Colonic mucosa (tissue), 4 donors: Measurements from ENCODE around the gene ATXN2. TPM values are rescaled to one million over a fixed set of nuclear protein-coding genes. Genes with fewer than 3 reads are reported as not detected.
"Not testable (repeated sequence)": the region's sequence is repeated elsewhere in the genome, so short reads cannot be mapped to it uniquely, and the experiment has no call there.

Source experiments
- DNase-seq: peaks from one replicate; pipeline ENCODE4 v3.0.0-alpha.2; 2020
- H3K27ac ChIP-seq: fragments of 200-600 bp; one replicate; pipeline ENCODE4 v1.8.0; 2021
- H3K27me3 ChIP-seq: fragments of 200-600 bp; one replicate; pipeline ENCODE4 v1.8.0; 2021
- H3K36me3 ChIP-seq: fragments of 200-600 bp; one replicate; pipeline ENCODE4 v1.8.0; 2021
- H3K4me1 ChIP-seq: fragments of 200-600 bp; one replicate; pipeline ENCODE4 v1.8.0; 2021; ENCODE audit warnings: mild to moderate bottlenecking
- H3K4me3 ChIP-seq: fragments of 200-600 bp; one replicate; pipeline ENCODE4 v1.8.0; 2021
- H3K9ac ChIP-seq, 2 donors: one replicate each; pipeline ENCODE4 v1.7.0; 2013; ENCODE audit warnings: control low read depth in 2 of 2, low read depth in 2 of 2, low read length in 2 of 2
- H3K9me3 ChIP-seq: fragments of 200-600 bp; one replicate; pipeline ENCODE4 v1.8.0; 2021
- intact Hi-C: fragments of 100-400 bp; cut with DNase I; formaldehyde crosslinking; loops from one replicate; pipeline ENCODE4 v1.14.1; 2022
- total RNA-seq, 2 donors: library from RNA; stranded (reverse); fragmentation: NEBNext Ultra II Directional in 1 of 2; extraction: Animal tissue kit (Norgen Biotek cat#: 25700) in 1 of 2; gene quantifications; one replicate each; pipeline ENCODE4 v1.2.1, GENCODE V29; 2021
- TF ChIP-seq, protein P1 (sequence below): fragments of 200-600 bp; IDR thresholded peaks from one replicate; pipeline ENCODE4 v1.8.0; 2022; ENCODE audit warnings: antibody characterized with exemption, mild to moderate bottlenecking
- donor health status: healthy.
- donor health status: DM: no; HTN: no; CAD: no.
- donor health status: DM: no; HTN: no; CAD: no.

The ATXN2 gene
- total RNA-seq, 2 donors from 2014 or later: 48.7 to 55.1 TPM

DNA sequence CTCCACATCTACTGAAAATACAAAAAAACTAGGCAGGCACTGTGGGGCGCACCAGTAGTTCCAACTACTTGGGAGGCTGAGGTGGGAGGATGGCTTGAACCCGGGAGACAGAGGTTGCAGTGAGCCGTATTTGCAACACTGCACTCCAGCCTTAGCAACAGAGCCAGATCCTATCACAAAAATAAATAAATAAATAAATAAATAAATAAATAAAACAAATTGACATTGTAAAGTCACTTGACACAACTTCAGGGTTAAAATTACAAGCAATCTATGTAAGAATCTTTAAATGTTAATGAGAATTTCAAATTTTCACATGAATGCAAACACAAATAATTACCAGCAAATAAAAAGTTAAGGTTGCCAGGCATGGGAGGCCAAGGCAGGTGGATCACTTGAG, 11.1 kb downstream of the ATXN2 start:
- Histone ChIP-seq H3K9ac (no peak overlapping the region), H3K27ac (no peak overlapping the region), H3K9me3 (no peaks in the 10 kb centered on the region), H3K4me3 (no peak overlapping the region), H3K36me3 (no peaks in the 10 kb centered on the region), H3K4me1 (no peaks in the 10 kb centered on the region), H3K27me3 (no peaks in the 10 kb centered on the region)
- no peak for DNase-seq
- TF ChIP-seq, protein P1, sequence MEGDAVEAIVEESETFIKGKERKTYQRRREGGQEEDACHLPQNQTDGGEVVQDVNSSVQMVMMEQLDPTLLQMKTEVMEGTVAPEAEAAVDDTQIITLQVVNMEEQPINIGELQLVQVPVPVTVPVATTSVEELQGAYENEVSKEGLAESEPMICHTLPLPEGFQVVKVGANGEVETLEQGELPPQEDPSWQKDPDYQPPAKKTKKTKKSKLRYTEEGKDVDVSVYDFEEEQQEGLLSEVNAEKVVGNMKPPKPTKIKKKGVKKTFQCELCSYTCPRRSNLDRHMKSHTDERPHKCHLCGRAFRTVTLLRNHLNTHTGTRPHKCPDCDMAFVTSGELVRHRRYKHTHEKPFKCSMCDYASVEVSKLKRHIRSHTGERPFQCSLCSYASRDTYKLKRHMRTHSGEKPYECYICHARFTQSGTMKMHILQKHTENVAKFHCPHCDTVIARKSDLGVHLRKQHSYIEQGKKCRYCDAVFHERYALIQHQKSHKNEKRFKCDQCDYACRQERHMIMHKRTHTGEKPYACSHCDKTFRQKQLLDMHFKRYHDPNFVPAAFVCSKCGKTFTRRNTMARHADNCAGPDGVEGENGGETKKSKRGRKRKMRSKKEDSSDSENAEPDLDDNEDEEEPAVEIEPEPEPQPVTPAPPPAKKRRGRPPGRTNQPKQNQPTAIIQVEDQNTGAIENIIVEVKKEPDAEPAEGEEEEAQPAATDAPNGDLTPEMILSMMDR: no peak
- intact Hi-C loops: no loop called here

DNA sequence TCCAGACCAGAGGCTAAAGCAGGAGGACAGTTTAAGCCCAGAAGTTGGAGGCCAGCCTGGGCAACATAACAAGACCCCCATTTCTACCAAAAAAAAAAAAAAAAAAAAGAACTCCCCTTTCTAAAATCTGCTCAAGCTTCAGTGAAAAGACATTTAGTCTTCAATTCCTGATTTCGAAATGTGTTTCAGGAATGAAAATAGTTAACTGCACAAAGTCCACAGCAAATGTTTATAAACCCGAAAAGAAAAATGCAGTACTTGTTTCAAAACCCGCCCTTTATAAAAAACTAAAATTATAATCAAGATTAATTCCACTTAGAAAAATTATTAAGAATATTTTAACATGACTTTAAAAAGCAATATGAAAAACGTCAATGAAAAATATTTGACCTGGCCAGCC, 12.1 kb downstream of the ATXN2 start:
- Histone ChIP-seq H3K9ac (no peak overlapping the region), H3K27ac (no peak overlapping the region), H3K27me3 (no peaks in the 10 kb centered on the region), H3K36me3 (no peaks in the 10 kb centered on the region), H3K9me3 (no peaks in the 10 kb centered on the region), H3K4me3 (no peak overlapping the region), H3K4me1 (no peaks in the 10 kb centered on the region)
- DNase-seq: no peak
- intact Hi-C loops: no loop called here
- TF ChIP-seq, protein P1: no peak

DNA sequence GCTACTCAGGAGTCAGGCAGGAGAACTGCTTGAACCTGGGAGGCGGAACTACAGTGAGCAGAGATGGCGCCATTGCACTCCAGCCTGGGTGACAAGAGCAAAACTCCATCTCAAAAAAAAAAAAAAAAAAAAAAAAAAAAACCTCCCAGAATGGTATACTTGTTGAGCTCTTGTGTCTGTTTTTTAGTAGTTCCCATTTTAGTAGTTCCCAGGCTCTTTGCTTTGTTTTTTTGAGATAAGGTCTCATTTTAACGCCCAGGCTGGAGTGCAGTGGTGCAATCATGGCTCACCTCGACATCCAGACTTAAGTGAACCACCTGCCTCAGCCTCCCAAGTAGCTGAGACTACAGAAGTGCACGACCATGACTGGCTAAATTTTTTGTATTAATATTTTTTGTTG, 13.4 kb downstream of the ATXN2 start:
- H3K36me3 ChIP-seq: no peaks in the 10 kb centered on the region
- TF ChIP-seq, protein P1: no peak
- DNase-seq: no peak
- H3K9me3 ChIP-seq: no peaks in the 10 kb centered on the region
- no peaks in the 10 kb centered on the region for H3K4me1 ChIP-seq
- no peak overlapping the region for H3K9ac ChIP-seq
- H3K4me3 ChIP-seq: no peak overlapping the region
- H3K27me3 ChIP-seq: no peaks in the 10 kb centered on the region
- no peak overlapping the region for H3K27ac ChIP-seq
- intact Hi-C loops: no loop called here

DNA sequence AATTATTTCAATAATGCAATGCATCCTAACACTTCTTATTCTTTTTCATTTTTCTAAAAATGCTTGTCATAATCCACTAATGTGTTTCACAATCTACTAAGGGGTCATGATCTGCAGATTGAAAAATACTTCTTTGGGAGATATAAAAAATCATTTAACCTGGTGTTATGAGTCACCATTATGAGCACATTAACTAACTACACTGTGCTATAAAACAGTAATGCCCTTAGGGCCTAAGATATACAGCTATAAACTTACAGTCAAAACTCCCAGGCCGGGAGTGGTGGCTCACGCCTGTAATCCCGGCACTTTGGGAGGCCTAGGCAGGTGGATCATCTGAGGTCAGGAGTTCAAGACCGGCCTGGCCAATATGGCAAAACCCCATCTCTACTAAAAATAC, 14.2 kb downstream of the ATXN2 start:
- intact Hi-C loops: no loop called here
- TF ChIP-seq, protein P1: no peak
- Histone ChIP-seq H3K36me3 (no peaks in the 10 kb centered on the region), H3K27ac (no peak overlapping the region), H3K9ac (no peak overlapping the region), H3K4me1 (no peaks in the 10 kb centered on the region), H3K27me3 (no peaks in the 10 kb centered on the region), H3K4me3 (no peak overlapping the region), H3K9me3 (no peaks in the 10 kb centered on the region)
- DNase-seq: no peak

DNA sequence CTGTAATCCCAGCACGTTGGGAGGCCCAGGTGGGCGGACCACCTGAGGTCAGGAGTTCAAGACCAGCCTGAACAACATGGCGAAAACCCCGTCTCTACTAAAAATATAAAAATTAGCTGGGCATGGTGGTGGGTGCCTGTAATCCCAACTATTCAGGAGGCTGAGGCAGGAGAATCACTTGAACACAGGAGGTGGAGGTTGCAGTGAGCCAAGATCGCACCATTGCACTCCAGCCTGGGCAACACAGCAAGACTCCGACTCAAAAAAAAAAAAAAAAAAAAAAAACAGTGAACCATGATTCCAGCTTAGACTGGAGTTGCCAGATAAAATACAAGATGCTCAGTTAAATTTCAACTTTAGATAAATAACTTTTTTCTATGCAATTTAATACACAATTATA, 15.6 kb downstream of the ATXN2 start:
- H3K36me3 ChIP-seq, DNase-seq, H3K9me3 ChIP-seq, H3K27ac ChIP-seq, H3K4me1 ChIP-seq, H3K9ac ChIP-seq, H3K27me3 ChIP-seq, intact Hi-C loops, H3K4me3 ChIP-seq: not testable (repeated sequence)

DNA sequence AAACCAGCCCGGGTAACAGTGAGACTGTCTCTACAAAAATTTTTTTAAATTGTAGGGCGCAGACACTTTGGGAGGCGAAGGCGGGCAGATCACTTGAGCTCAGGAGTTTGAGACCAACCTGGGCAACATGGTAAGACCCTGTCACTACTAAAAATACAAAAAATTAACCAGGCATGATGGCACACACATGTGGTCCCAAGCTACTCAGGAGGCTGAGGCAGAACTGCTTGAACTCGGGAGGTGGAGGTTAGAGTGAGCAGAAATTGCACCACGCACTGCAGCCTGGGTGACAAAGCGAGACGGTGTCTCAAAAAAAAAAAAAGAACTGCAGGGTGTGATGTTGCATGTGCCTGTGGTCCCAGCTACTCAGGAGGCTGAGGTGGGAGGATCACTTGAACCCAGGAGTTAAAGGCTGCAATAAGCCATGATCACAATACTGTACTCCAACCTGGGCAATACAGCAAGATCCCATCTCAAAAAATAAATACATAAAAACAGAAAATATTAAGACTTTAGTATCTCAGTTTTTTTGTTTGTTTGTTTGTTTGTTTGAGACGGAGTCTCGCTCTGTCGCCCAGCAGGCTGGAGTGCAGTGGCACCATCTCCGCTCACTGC, 16.9 kb downstream of the ATXN2 start:
- no peaks in the 10 kb centered on the region for H3K9me3 ChIP-seq
- no peaks in the 10 kb centered on the region for H3K36me3 ChIP-seq
- H3K4me1 ChIP-seq: no peaks in the 10 kb centered on the region
- H3K27ac ChIP-seq: no peak overlapping the region
- no peak for DNase-seq
- no peak overlapping the region for H3K9ac ChIP-seq
- TF ChIP-seq, protein P1: no peak
- no peak overlapping the region for H3K4me3 ChIP-seq
- intact Hi-C loops: no loop called here
- no peaks in the 10 kb centered on the region for H3K27me3 ChIP-seq
